Heart right ventricle (tissue), 16 donors: Measurements from ENCODE around the gene RPRD1B. TPM values are rescaled to one million over a fixed set of nuclear protein-coding genes. Genes with fewer than 3 reads are reported as not detected.

Experiments
- ATAC-seq, 8 donors: fragments of 200-7000 bp; cut with Tn5 transposase; one replicate each; pipeline ENCODE4 v1.9.1; 2020; ENCODE audit warnings: mild to moderate bottlenecking in 8 of 8, moderate library complexity in 8 of 8, moderate number of reproducible peaks in 1 of 8
- DNase-seq, 2 donors: peaks; one replicate each; pipeline ENCODE4 v3.0.0-alpha.2; 2020
- H3K27ac ChIP-seq, 10 donors: fragments of 200-600 bp; sonication (generic) in 2 of 10; one replicate each; pipeline versions ENCODE4 v1.5.0 to v1.8.0; 2020 to 2022; ENCODE audit warnings: mild to moderate bottlenecking in 3 of 10
- H3K27me3 ChIP-seq, 7 donors: fragments of 200-600 bp; one replicate each; pipeline ENCODE4 v1.8.0; 2021 to 2022; ENCODE audit warnings: mild to moderate bottlenecking in 2 of 7
- H3K36me3 ChIP-seq, 9 donors: fragments of 200-600 bp; sonication (generic) in 1 of 9; one replicate each; pipeline versions ENCODE4 v1.5.0 to v1.8.0; 2020 to 2022; ENCODE audit warnings: mild to moderate bottlenecking in 2 of 9
- H3K4me1 ChIP-seq, 9 donors: fragments of 200-600 bp; sonication (generic) in 1 of 9; one replicate each; pipeline versions ENCODE4 v1.5.0 to v1.8.0; 2020 to 2022; ENCODE audit warnings: mild to moderate bottlenecking in 4 of 9
- H3K4me3 ChIP-seq, 10 donors: fragments of 200-600 bp; sonication (generic) in 2 of 10; one replicate each; pipeline versions ENCODE4 v1.5.0 to v1.8.0; 2020 to 2022; ENCODE audit warnings: mild to moderate bottlenecking in 7 of 10, moderate library complexity in 2 of 10
- H3K9me3 ChIP-seq, 11 donors: fragments of 200-600 bp in 10 of 11; sonication (generic) in 2 of 11; one replicate each; pipeline versions ENCODE4 v1.5.0 to v1.8.0; 2013 to 2022; ENCODE audit warnings: mild to moderate bottlenecking in 2 of 11, control low read depth in 1 of 11, moderate library complexity in 1 of 11
- CTCF ChIP-seq, 9 donors: fragments of 200-600 bp; sonication (generic) in 2 of 9; IDR thresholded peaks; one replicate each; pipeline versions ENCODE4 v1.5.0 to v1.8.0; 2021 to 2022; ENCODE audit warnings: antibody characterized with exemption in 9 of 9, mild to moderate bottlenecking in 5 of 9, moderate library complexity in 1 of 9
- WGBS, 2 donors: extraction: QIAGEN DNeasy Blood & Tissue Kit; methylation state at CpG; one replicate each; pipeline ENCODE4 v1.1.7; 2013; ENCODE audit warnings: inconsistent platforms in 1 of 2; 5-methylcytosine and 5-hydroxymethylcytosine counted together
- intact Hi-C, 10 donors: fragments of 100-400 bp; cut with DNase I; formaldehyde crosslinking; loops; one replicate each; pipeline versions ENCODE4 v1.11.1 to v1.14.2; 2022
- polyA plus RNA-seq, 2 donors: library from polyadenylated mRNA; stranded (reverse); fragments of 200-250 nt; gene quantifications; one replicate each; pipeline ENCODE4 v1.2.3, GENCODE V29; 2013
- total RNA-seq, 10 donors: library from RNA; stranded (reverse); fragmentation: NEBNext Ultra II Directional in 3 of 10; extraction: Animal tissue kit (Norgen Biotek cat#: 25700) in 3 of 10; gene quantifications; one replicate each; pipeline versions ENCODE4 v1.2.1 to v1.2.4, GENCODE V29; 2021 to 2023
- donor health status: Arrhythmogenic right ventricular cardiomyopathy.
- donor health status: ischemic (EF 13 %, LVEDD 7.1; RV severe dilation, severe dysfunction).
- donor health status: healthy with polysubstance abuse.
- donor health status: DM: no; HTN: yes; CAD: no.
- donor health status: DM: no; HTN: no; CAD: no.
- donor health status: ischemic (EF 25% LVEDD 6.9; RV normal size, moderate dysfunction).
- donor health status: ischemic (EF 25% LVEDD 5.7; RV mildly dilated, moderate dysfunction).
- donor health status: healthy.
- donor health status: DM: yes; HTN: yes; CAD: no.
- donor health status: Ischemic cardiomyopathy.
- donor health status: ischemic (EF 35%, LVEDD 5.7; RV mildly dilated, moderate dysfunction).
- donor health status: nonischemic (EF 11% LVEDD 7.7; RV severe dilation, severe dysfunction).
- donor health status: DM: yes; HTN: yes; CAD: no.
- donor health status: PGD.
- donor health status: ischemic (EF 29% LVEDD 5.4; RV normal size, mild dysfunction).
- donor health status: nonischemic (EF 23%, LVEDD 6.1; RV moderate dilation, normal function).

RPRD1B gene
- total and polyA plus RNA-seq, 12 donors: 10.4 to 78.1 (median 47.3) TPM

DNA sequence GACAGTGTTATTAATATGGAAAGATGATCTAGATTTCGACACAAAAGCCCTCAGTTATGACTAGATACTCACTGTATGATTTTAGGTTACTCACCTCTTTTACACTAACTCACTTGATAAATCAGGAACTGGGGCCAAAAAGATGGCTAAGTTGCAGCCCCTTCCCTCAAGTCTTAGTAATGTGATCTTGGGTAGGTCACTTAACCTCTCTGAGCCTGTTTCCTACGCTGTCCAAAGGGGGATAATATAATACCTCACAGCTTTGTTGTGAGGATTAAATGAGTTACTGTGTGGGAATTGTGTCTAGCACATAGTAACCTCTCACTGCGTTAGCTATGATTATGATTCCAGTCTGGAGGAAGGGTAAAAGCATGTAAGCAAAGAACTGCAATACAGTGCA is 1.6 kb upstream of the RPRD1B start:
- no peak for TF ChIP-seq CTCF (IDR thresholded peaks at IDR 0.05)
- ATAC-seq (no peak), DNase-seq (no peak)
- peaks cover 0 to 7% (median 0%) of the 10 kb centered on the region in 11 donors for H3K9me3 ChIP-seq
- intact Hi-C loops: no loop called here
- WGBS, 2 donors: 93 to 94% methylated on average over 3 of the region's 3 CpGs
- peaks cover 4 to 53% (median 44%) of the 10 kb centered on the region in 9 donors for H3K4me1 ChIP-seq
- H3K4me3 ChIP-seq: peak overlapping the region in 6 of 10 donors; percentile 84 to 99 (median 96)
- peaks cover 0 to 20% (median 0%) of the 10 kb centered on the region in 9 donors for H3K36me3 ChIP-seq
- no peaks in the 10 kb centered on the region for H3K27me3 ChIP-seq
- no peak overlapping the region for H3K27ac ChIP-seq

GRCh38 chr20:38032585-38033329 is 789 bp upstream of the RPRD1B start:
- DNase-seq (no peak), ATAC-seq (peak in 6 of 8 donors; percentile 16 to 59 (median 48))
- H3K9me3 ChIP-seq: peaks cover 0 to 7% (median 0%) of the 10 kb centered on the region in 11 donors
- peak overlapping the region; percentile 90 to 98 (median 97) for H3K27ac ChIP-seq
- peak overlapping the region; percentile 71 to 99 (median 95) for H3K4me3 ChIP-seq
- H3K27me3 ChIP-seq: no peaks in the 10 kb centered on the region
- intact Hi-C loops: no loop called here
- peaks cover 4 to 58% (median 52%) of the 10 kb centered on the region in 9 donors for H3K4me1 ChIP-seq
- no peak for TF ChIP-seq CTCF (IDR thresholded peaks at IDR 0.05)
- H3K36me3 ChIP-seq: peaks cover 0 to 28% (median 0%) of the 10 kb centered on the region in 9 donors
- 24 to 26% methylated on average over 28 of the region's 28 CpGs for WGBS, 2 donors

DNA sequence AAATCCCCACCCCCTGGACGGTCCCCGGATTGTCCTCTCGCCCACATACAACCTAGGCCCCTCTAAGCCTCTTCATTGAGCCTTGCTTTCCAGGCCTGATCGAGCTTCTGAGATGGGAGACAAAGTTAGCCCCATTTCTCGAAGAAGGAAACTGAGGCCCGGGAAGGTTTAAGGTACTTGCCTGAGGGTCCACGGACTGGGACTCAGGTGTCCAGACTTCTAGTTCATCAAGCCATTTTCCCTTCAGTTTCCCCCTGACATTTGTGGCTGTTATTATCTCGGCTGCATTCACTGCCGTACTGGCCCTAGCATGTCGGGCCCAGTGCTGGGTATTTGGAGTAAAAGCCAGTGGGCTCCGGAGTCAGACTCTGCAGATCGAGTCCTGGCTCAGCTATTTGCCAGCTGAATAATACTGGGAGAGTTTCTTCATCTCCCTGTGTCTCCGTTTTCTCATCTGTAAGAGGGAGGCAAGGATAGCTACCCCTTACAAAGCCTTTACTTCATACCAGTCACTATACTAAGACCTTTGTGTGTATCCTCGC is 633 bp downstream of the RPRD1B start:
- WGBS, 2 donors: 7% methylated on average over 14 of the region's 14 CpGs
- Histone ChIP-seq H3K4me1 (peaks cover 4 to 68% (median 54%) of the 10 kb centered on the region in 9 donors), H3K27me3 (no peaks in the 10 kb centered on the region), H3K36me3 (peaks cover 0 to 36% (median 0%) of the 10 kb centered on the region in 9 donors), H3K9me3 (peaks cover 0 to 7% (median 0%) of the 10 kb centered on the region in 11 donors), H3K4me3 (peak overlapping the region; percentile 71 to 99 (median 95)), H3K27ac (peak overlapping the region; percentile 90 to 98 (median 97))
- TF ChIP-seq CTCF (IDR thresholded peaks at IDR 0.05): no peak
- intact Hi-C loops: no loop called here
- peak in 5 of 8 donors; percentile 3 to 27 (median 24) for ATAC-seq
- no peak for DNase-seq

- H3K4me3 ChIP-seq: peak overlapping the region in 9 of 10 donors; percentile 76 to 99 (median 96)
- ATAC-seq (no peak), DNase-seq (no peak)
- H3K36me3 ChIP-seq: peaks cover 0 to 44% (median 0%) of the 10 kb centered on the region in 9 donors
- 78 to 81% methylated on average over 6 of the region's 6 CpGs for WGBS, 2 donors
- no peak for TF ChIP-seq CTCF (IDR thresholded peaks at IDR 0.05)
- H3K9me3 ChIP-seq: no peaks in the 10 kb centered on the region
- intact Hi-C loops: no loop called here
- no peaks in the 10 kb centered on the region for H3K27me3 ChIP-seq
- H3K27ac ChIP-seq: no peak overlapping the region
- H3K4me1 ChIP-seq: peaks cover 4 to 68% (median 53%) of the 10 kb centered on the region in 9 donors
Measured at GRCh38 chr20:38034961-38035360, 1.4 kb downstream of the RPRD1B start.
